ENCODE results near the gene EAF1.
A peak's percentile ranks its signal among the peaks of the same experiment; 100 is the strongest.

Gene EAF1

GRCh38 chr3:15467227-15468181 is 40.1 kb downstream of the EAF1 start:
- no peak overlapping the region for H2AFZ ChIP-seq (ENCODE audit: low read length)
- TF ChIP-seq, protein P1, sequence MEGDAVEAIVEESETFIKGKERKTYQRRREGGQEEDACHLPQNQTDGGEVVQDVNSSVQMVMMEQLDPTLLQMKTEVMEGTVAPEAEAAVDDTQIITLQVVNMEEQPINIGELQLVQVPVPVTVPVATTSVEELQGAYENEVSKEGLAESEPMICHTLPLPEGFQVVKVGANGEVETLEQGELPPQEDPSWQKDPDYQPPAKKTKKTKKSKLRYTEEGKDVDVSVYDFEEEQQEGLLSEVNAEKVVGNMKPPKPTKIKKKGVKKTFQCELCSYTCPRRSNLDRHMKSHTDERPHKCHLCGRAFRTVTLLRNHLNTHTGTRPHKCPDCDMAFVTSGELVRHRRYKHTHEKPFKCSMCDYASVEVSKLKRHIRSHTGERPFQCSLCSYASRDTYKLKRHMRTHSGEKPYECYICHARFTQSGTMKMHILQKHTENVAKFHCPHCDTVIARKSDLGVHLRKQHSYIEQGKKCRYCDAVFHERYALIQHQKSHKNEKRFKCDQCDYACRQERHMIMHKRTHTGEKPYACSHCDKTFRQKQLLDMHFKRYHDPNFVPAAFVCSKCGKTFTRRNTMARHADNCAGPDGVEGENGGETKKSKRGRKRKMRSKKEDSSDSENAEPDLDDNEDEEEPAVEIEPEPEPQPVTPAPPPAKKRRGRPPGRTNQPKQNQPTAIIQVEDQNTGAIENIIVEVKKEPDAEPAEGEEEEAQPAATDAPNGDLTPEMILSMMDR (IDR thresholded peaks at IDR 0.05; ENCODE audit: low read length): no peak

GRCh38 chr3:15470261-15470660 is 42.9 kb downstream of the EAF1 start:
- H2AFZ ChIP-seq (ENCODE audit: low read length): no peak overlapping the region
- H3K9me2 ChIP-seq (ENCODE audit: low read depth, low read length): no peaks in the 10 kb centered on the region
- H3K4me3 ChIP-seq (ENCODE audit: low read depth, low read length, poor library complexity, severe bottlenecking): no peak overlapping the region
- H3K4me2 ChIP-seq (ENCODE audit: low read length): no peak overlapping the region
- H3K27me3 ChIP-seq (ENCODE audit: insufficient read depth, low read length): no peaks in the 10 kb centered on the region
- no peaks in the 10 kb centered on the region for H3K4me1 ChIP-seq (ENCODE audit: insufficient read depth, low read length, severe bottlenecking)
- H3K9me3 ChIP-seq (ENCODE audit: low read length): no peaks in the 10 kb centered on the region
- no peaks in the 10 kb centered on the region for H3K36me3 ChIP-seq (ENCODE audit: insufficient read depth, low read length)
- no peak for TF ChIP-seq EZH2 (IDR thresholded peaks at IDR 0.05; ENCODE audit: borderline replicate concordance, low read length)
- TF ChIP-seq, protein P1 (IDR thresholded peaks at IDR 0.05; ENCODE audit: low read length): peak; percentile 45; the same call in 1 of the 2 replicates
- H3K79me2 ChIP-seq (ENCODE audit: insufficient read depth, low read length): no peaks in the 10 kb centered on the region
- H4K20me1 ChIP-seq (ENCODE audit: insufficient read depth, low read length): no peaks in the 10 kb centered on the region
- H3K9ac ChIP-seq (ENCODE audit: low read length): no peak overlapping the region
- no peak overlapping the region for H3K27ac ChIP-seq (ENCODE audit: low read depth, low read length, poor library complexity, severe bottlenecking)
- H3F3A ChIP-seq (ENCODE audit: insufficient read depth, low read length): no peaks in the 10 kb centered on the region

More at GRCh38 chr3:15467227-15468181, 40.1 kb downstream of the EAF1 start:
- no peak overlapping the region for H3K4me3 ChIP-seq (ENCODE audit: low read depth, low read length, poor library complexity, severe bottlenecking)
- no peaks in the 10 kb centered on the region for H3F3A ChIP-seq (ENCODE audit: insufficient read depth, low read length)
- no peaks in the 10 kb centered on the region for H3K27me3 ChIP-seq (ENCODE audit: insufficient read depth, low read length)
- H3K9me2 ChIP-seq (ENCODE audit: low read depth, low read length): no peaks in the 10 kb centered on the region
- H3K79me2 ChIP-seq (ENCODE audit: insufficient read depth, low read length): no peaks in the 10 kb centered on the region
- H3K4me2 ChIP-seq (ENCODE audit: low read length): no peak overlapping the region
- no peaks in the 10 kb centered on the region for H3K4me1 ChIP-seq (ENCODE audit: insufficient read depth, low read length, severe bottlenecking)
- no peaks in the 10 kb centered on the region for H3K9me3 ChIP-seq (ENCODE audit: low read length)
- no peak overlapping the region for H3K27ac ChIP-seq (ENCODE audit: low read depth, low read length, poor library complexity, severe bottlenecking)
- no peaks in the 10 kb centered on the region for H3K36me3 ChIP-seq (ENCODE audit: insufficient read depth, low read length)
- no peaks in the 10 kb centered on the region for H4K20me1 ChIP-seq (ENCODE audit: insufficient read depth, low read length)
- no peak overlapping the region for H3K9ac ChIP-seq (ENCODE audit: low read length)

- Histone ChIP-seq H4K20me1 (ENCODE audit: insufficient read depth, low read length) (no peaks in the 10 kb centered on the region), H3K27me3 (ENCODE audit: insufficient read depth, low read length) (no peaks in the 10 kb centered on the region), H3K4me3 (ENCODE audit: low read depth, low read length, poor library complexity, severe bottlenecking) (no peak overlapping the region), H3K9ac (ENCODE audit: low read length) (no peak overlapping the region), H3K27ac (ENCODE audit: low read depth, low read length, poor library complexity, severe bottlenecking) (no peak overlapping the region), H3K9me2 (ENCODE audit: low read depth, low read length) (no peaks in the 10 kb centered on the region), H3K4me1 (ENCODE audit: insufficient read depth, low read length, severe bottlenecking) (no peaks in the 10 kb centered on the region), H3K36me3 (ENCODE audit: insufficient read depth, low read length) (no peaks in the 10 kb centered on the region), H3K9me3 (ENCODE audit: low read length) (no peaks in the 10 kb centered on the region), H3K4me2 (ENCODE audit: low read length) (no peak overlapping the region), H3K79me2 (ENCODE audit: insufficient read depth, low read length) (no peaks in the 10 kb centered on the region), H2AFZ (ENCODE audit: low read length) (no peak overlapping the region), H3F3A (ENCODE audit: insufficient read depth, low read length) (no peaks in the 10 kb centered on the region)
- TF ChIP-seq, protein P1 (IDR thresholded peaks at IDR 0.05; ENCODE audit: low read length): no peak
- no peak for TF ChIP-seq EZH2 (IDR thresholded peaks at IDR 0.05; ENCODE audit: borderline replicate concordance, low read length)
Observed at GRCh38 chr3:15470849-15471248, 43.5 kb downstream of the EAF1 start.

All from OCI-LY1 (cell line).